GM12878 (cell line): ENCODE data around the gene BZW2. TPM values are rescaled to one million over a fixed set of nuclear protein-coding genes. Genes with fewer than 3 reads are reported as not detected.
A peak's percentile ranks its signal among the peaks of the same experiment; 100 is the strongest.

Experiments
- ATF2 ChIP-seq: IDR thresholded peaks from 2 replicates; pipeline ENCODE4 v1.6.1; 2012; ENCODE audit warnings: low read length, inconsistent platforms
- BACH1 ChIP-seq: fragments of 450-650 bp; IDR thresholded peaks from 2 replicates; pipeline ENCODE4 v1.6.1; 2017; ENCODE audit warnings: mild to moderate bottlenecking, borderline replicate concordance
- BMI1 ChIP-seq: fragments of 450-650 bp; IDR thresholded peaks from 2 replicates; pipeline ENCODE4 v1.6.1; 2016; ENCODE audit warnings: mild to moderate bottlenecking, moderate library complexity, borderline replicate concordance
- CBX5 ChIP-seq: sonication (generic); IDR thresholded peaks from 2 replicates; pipeline ENCODE4 v1.6.1; 2016; ENCODE audit warnings: low read depth, moderate library complexity, mild to moderate bottlenecking, inconsistent platforms
- CREB1 ChIP-seq: IDR thresholded peaks from 2 replicates; pipeline ENCODE4 v1.6.1; 2012; ENCODE audit warnings: low read depth, mild to moderate bottlenecking, inconsistent platforms
- ETV6 ChIP-seq, 2 experiments: fragments of 450-650 bp in 1 of 2; IDR thresholded peaks in 1 of 2; conservative IDR thresholded peaks in 1 of 2; 2 replicates each; pipeline ENCODE4 v1.6.1; 2014; ENCODE audit warnings: antibody characterized with exemption in 1 of 2, borderline replicate concordance in 1 of 2, low read depth in 1 of 2, mild to moderate bottlenecking in 1 of 2, moderate library complexity in 1 of 2
- GABPA ChIP-seq: IDR thresholded peaks from 2 replicates; pipeline ENCODE4 v1.6.1; 2014; ENCODE audit warnings: antibody characterized with exemption, low read depth, mild to moderate bottlenecking, inconsistent platforms
- LARP7 ChIP-seq: fragments of 450-650 bp; IDR thresholded peaks from 2 replicates; pipeline ENCODE4 v1.6.1; 2017; ENCODE audit warnings: mild to moderate bottlenecking
- MTA2 ChIP-seq: fragments of 450-650 bp; IDR thresholded peaks from 2 replicates; pipeline ENCODE4 v1.6.1; 2016; ENCODE audit warnings: low read depth, mild to moderate bottlenecking, moderate library complexity
- PKNOX1 ChIP-seq: fragments of 450-650 bp; IDR thresholded peaks from 2 replicates; pipeline ENCODE4 v1.6.1; 2016; ENCODE audit warnings: mild to moderate bottlenecking
- PML ChIP-seq: IDR thresholded peaks from 2 replicates; pipeline ENCODE4 v1.6.1; 2012; ENCODE audit warnings: low read length, inconsistent platforms
- POLR2AphosphoS5 ChIP-seq: IDR thresholded peaks from 2 replicates; pipeline ENCODE4 v1.6.1; 2011; ENCODE audit warnings: mild to moderate bottlenecking, low read length, inconsistent platforms
- RUNX3 ChIP-seq: IDR thresholded peaks from 2 replicates; pipeline ENCODE4 v1.6.1; 2012; ENCODE audit warnings: low read length, inconsistent platforms
- WRNIP1 ChIP-seq: IDR thresholded peaks from 2 replicates; pipeline ENCODE4 v1.6.1; 2011; ENCODE audit warnings: low read depth, low read length, improper control_type of control experiment, borderline replicate concordance
- ZNF217 ChIP-seq: fragments of 450-650 bp; IDR thresholded peaks from 2 replicates; pipeline ENCODE4 v1.6.1; 2017; ENCODE audit warnings: antibody characterized with exemption, mild to moderate bottlenecking
- polyA plus RNA-seq, 11 experiments: library from polyadenylated mRNA; depleted of rRNA in 4 of 11; unstranded in 6 of 11; stranded (reverse) in 5 of 11; fragments of >200 nt; fragmentation: Nextera tagmentation in 4 of 11; fragmentation: Illumina TruSeq in 1 of 11; extraction: Ambion mirVana in 4 of 11; extraction: Trizol in 1 of 11; gene quantifications; 1 replicate in 1 of 11; 2 replicates in 10 of 11; pipeline versions ENCODE4 v1.2.1 to v1.2.3, GENCODE V29; 2011 to 2016; ENCODE audit warnings: inconsistent platforms in 2 of 11, missing spikeins in 2 of 11, low read depth in 1 of 11
- total RNA-seq, 4 experiments: library from RNA; depleted of rRNA in 3 of 4; stranded (reverse); fragments of >200 nt in 3 of 4; fragmentation: Illumina TruSeq in 1 of 4; extraction: Trizol in 1 of 4; gene quantifications; 2 replicates each; pipeline versions ENCODE4 v1.2.1 to v1.2.3, GENCODE V29; 2013 to 2021

BZW2 gene
- total and polyA plus RNA-seq, 10 of the 15 experiments (the other 5 are each of a cell fraction or from before 2014, with no cell fraction given): 1.3 to 6.8 (median 3.1) TPM

GRCh38 chr7:16619979-16620408 lies 26.0 kb upstream of the BZW2 start (continued):
- TF ChIP-seq PKNOX1 (peak; percentile 84), PML (peak; percentile 48; the same call in 1 of the 2 replicates), WRNIP1 (no peak), ATF2 (peak; percentile 90), BACH1 (no peak), ETV6 (conservative IDR thresholded peaks at IDR 0.05 in 1 of 2, IDR thresholded peaks at IDR 0.05 in 1 of 2; ENCODE audit: borderline replicate concordance in 1 of 2, low read depth in 1 of 2) (0 out of 4 replicates have a peak, but pooled peaks of 1 of the 2 experiments have one; percentile 23), POLR2AphosphoS5 (no peak), RUNX3 (peak; percentile 20; the same call in 1 of the 2 replicates), BMI1 (no peak), CREB1 (0 out of 2 replicates have a peak, but pooled peaks have one; percentile 39), GABPA (peak; percentile 43; the same call in 1 of the 2 replicates), ZNF217 (no peak), LARP7 (no peak), CBX5 (peak; percentile 71; the same call in 1 of the 2 replicates), MTA2 (no peak)
- TF ChIP-seq, all 136 proteins: peak for 18
